HCT116 (cell line): ENCODE measurements around the gene RGSL1. TPM values are rescaled to one million over a fixed set of nuclear protein-coding genes. Genes with fewer than 3 reads are reported as not detected.

Source experiments
- ATAC-seq: fragments of 200-7000 bp; cut with Tn5 transposase; 2 replicates; pipeline ENCODE4 v1.9.1; 2020; ENCODE audit warnings: mild to moderate bottlenecking, moderate library complexity
- BruUV-seq: library from RNA; stranded (reverse); fragments of 400-500 nt; replicated peaks from 2 replicates; lab custom pipeline; 2021; lab: Mats Ljungman, UMichigan
- CTCF ChIA-PET: fragments of 300-600 bp; sonication (Branson Sonifier 250); formaldehyde crosslinking; loops from one replicate; lab custom pipeline; 2021; ENCODE audit warnings: antibody characterized with exemption; lab: Charles Lee
- POLR2A ChIA-PET: fragments of 300-600, 350-600 bp; sonication (Branson Sonifier 250); formaldehyde crosslinking; loops from one replicate; lab custom pipeline; 2021; ENCODE audit warnings: antibody characterized with exemption; lab: Charles Lee
- RAD21 ChIA-PET, 2 experiments: fragments of 300-600 bp; sonication (Branson Sonifier 250); formaldehyde crosslinking; loops; one replicate each; lab custom pipeline; 2023; ENCODE audit warnings: low total read pairs in 2 of 2; ENCODE audit not compliant: uncharacterized antibody in 2 of 2, unreplicated experiment in 2 of 2, low non-redundant PET in 1 of 2; lab: Charles Lee
- DNase-seq: peaks from one replicate; pipeline ENCODE4 v3.0.0-alpha.2; 2010; ENCODE audit warnings: low read depth, low spot score
- H2AFZ ChIP-seq: fragments of 200-600 bp; shearing (Covaris generic), sonication (generic); 2 replicates; pipeline ENCODE4 v1.6.1; 2017; ENCODE audit warnings: low read depth, mixed run types, mixed read lengths, antibody characterized with exemption, low read length; ENCODE audit not compliant: poor library complexity, severe bottlenecking
- H3K27ac ChIP-seq: 2 replicates; pipeline ENCODE4 v1.5.1; 2012; ENCODE audit warnings: low read depth, low read length
- H3K27me3 ChIP-seq: fragments of 200-600 bp; sonication (generic); 2 replicates; pipeline ENCODE4 v1.6.1; 2016; ENCODE audit warnings: mixed run types, low read length, mixed read lengths; ENCODE audit not compliant: insufficient read depth
- H3K36me3 ChIP-seq, 2 experiments: fragments of 200-500 bp in 1 of 2; fragments of 200-600 bp in 1 of 2; sonication (Bioruptor generic) in 1 of 2; sonication (generic) in 1 of 2; 2 replicates each; pipeline versions ENCODE4 v1.5.1 to v1.6.1; 2014 to 2016; ENCODE audit warnings: low read length in 2 of 2, inconsistent platforms in 1 of 2, mixed read lengths in 1 of 2, mixed run types in 1 of 2; ENCODE audit not compliant: insufficient read depth in 2 of 2, control insufficient read depth in 1 of 2
- H3K4me1 ChIP-seq, 2 experiments: fragments of 200-600 bp in 1 of 2; sonication (generic) in 1 of 2; 2 replicates each; pipeline versions ENCODE4 v1.5.1 to v1.6.1; 2012 to 2017; ENCODE audit warnings: low read length in 2 of 2, inconsistent platforms in 1 of 2, mild to moderate bottlenecking in 1 of 2, mixed read lengths in 1 of 2, mixed run types in 1 of 2, moderate library complexity in 1 of 2; ENCODE audit not compliant: insufficient read depth in 2 of 2, control insufficient read depth in 1 of 2
- H3K4me2 ChIP-seq: fragments of 200-600 bp; sonication (generic); 2 replicates; pipeline ENCODE4 v1.6.1; 2017; ENCODE audit warnings: mixed run types, low read length, mixed read lengths
- H3K4me3 ChIP-seq, 2 experiments: fragments of 200-600 bp in 1 of 2; sonication (generic) in 1 of 2; replicated peaks in 1 of 2; 2 replicates each; pipeline ENCODE4 v1.5.1; 2011 to 2016; ENCODE audit warnings: low read length in 2 of 2, control low read depth in 1 of 2, low read depth in 1 of 2, mild to moderate bottlenecking in 1 of 2, mixed read lengths in 1 of 2, mixed run types in 1 of 2
- H3K79me2 ChIP-seq: fragments of 200-600 bp; sonication (generic); 2 replicates; pipeline ENCODE4 v1.6.1; 2017; ENCODE audit warnings: mild to moderate bottlenecking, mixed run types, low read length, moderate library complexity, mixed read lengths; ENCODE audit not compliant: insufficient read depth
- H3K9ac ChIP-seq: fragments of 200-600 bp; sonication (generic); 2 replicates; pipeline ENCODE4 v1.6.1; 2016; ENCODE audit warnings: low read length, mixed read lengths
- H3K9me2 ChIP-seq: fragments of 200-600 bp; sonication (generic), shearing (Covaris generic); 2 replicates; pipeline ENCODE4 v1.6.1; 2017; ENCODE audit warnings: mixed run types, mild to moderate bottlenecking, moderate library complexity; ENCODE audit not compliant: insufficient read depth
- H3K9me3 ChIP-seq, 2 experiments: fragments of 200-500 bp in 1 of 2; fragments of 200-600 bp in 1 of 2; sonication (Bioruptor generic) in 1 of 2; sonication (generic) in 1 of 2; 2 replicates each; pipeline ENCODE4 v1.6.1; 2014 to 2017; ENCODE audit warnings: low read length in 2 of 2, mixed read lengths in 2 of 2, inconsistent platforms in 1 of 2, low read depth in 1 of 2, mild to moderate bottlenecking in 1 of 2, mixed run types in 1 of 2, moderate library complexity in 1 of 2; ENCODE audit not compliant: control insufficient read depth in 1 of 2, insufficient read depth in 1 of 2
- H4K20me1 ChIP-seq: fragments of 200-600 bp; sonication (generic), shearing (Covaris generic); 2 replicates; pipeline ENCODE4 v1.6.1; 2017; ENCODE audit warnings: mixed run types, mild to moderate bottlenecking, moderate library complexity; ENCODE audit not compliant: insufficient read depth
- CBX3 ChIP-seq: IDR thresholded peaks from 2 replicates; pipeline ENCODE4 v1.6.1; 2012; ENCODE audit warnings: low read depth
- CEBPB ChIP-seq: IDR thresholded peaks from 2 replicates; pipeline ENCODE4 v1.6.1; 2012; ENCODE audit warnings: low read depth
- EGR1 ChIP-seq: IDR thresholded peaks from 2 replicates; pipeline ENCODE4 v1.6.1; 2012; ENCODE audit warnings: low read depth
- ELF1 ChIP-seq: IDR thresholded peaks from 2 replicates; pipeline ENCODE4 v1.6.1; 2012; ENCODE audit warnings: low read depth, borderline replicate concordance
- EZH2phosphoT487 ChIP-seq: fragments of 200-600 bp; IDR thresholded peaks from 2 replicates; pipeline ENCODE4 v1.6.1; 2018; ENCODE audit warnings: antibody characterized with exemption, borderline replicate concordance
- JUND ChIP-seq: IDR thresholded peaks from 2 replicates; pipeline ENCODE4 v1.6.1; 2012
- RAD21 ChIP-seq: IDR thresholded peaks from 2 replicates; pipeline ENCODE4 v1.6.1; 2012; ENCODE audit warnings: low read depth, mild to moderate bottlenecking
- SIN3A ChIP-seq: IDR thresholded peaks from 2 replicates; pipeline ENCODE4 v1.6.1; 2012; ENCODE audit warnings: low read depth
- SP1 ChIP-seq: IDR thresholded peaks from 2 replicates; pipeline ENCODE4 v1.6.1; 2012; ENCODE audit warnings: low read depth
- YY1 ChIP-seq: IDR thresholded peaks from 2 replicates; pipeline ENCODE4 v1.6.1; 2011; ENCODE audit warnings: low read length, low read depth, moderate library complexity, mild to moderate bottlenecking; ENCODE audit not compliant: insufficient replicate concordance; ENCODE audit errors: extremely low read depth
- ZFX ChIP-seq: fragments of 450-650 bp; IDR thresholded peaks from 2 replicates; pipeline ENCODE4 v1.6.1; 2017
- intact Hi-C: fragments of 100-400 bp; cut with micrococcal nuclease; formaldehyde crosslinking; loops from 2 replicates; pipeline ENCODE4 v1.10.0; 2022
- total RNA-seq: library from RNA; stranded (reverse); gene quantifications from one replicate; pipeline ENCODE4 v1.2.1, GENCODE V29; 2021; ENCODE audit not compliant: unreplicated experiment
- TF ChIP-seq, protein P1 (sequence below): IDR thresholded peaks from 2 replicates; pipeline ENCODE4 v1.6.1; 2011; ENCODE audit warnings: mild to moderate bottlenecking, low read length, moderate library complexity; ENCODE audit not compliant: insufficient replicate concordance; ENCODE audit errors: extremely low read depth
- TF ChIP-seq, protein P2 (sequence below): IDR thresholded peaks from 2 replicates; pipeline ENCODE4 v1.6.1; 2012
- TF ChIP-seq, protein P3 (sequence below): IDR thresholded peaks from 2 replicates; pipeline ENCODE4 v1.6.1; 2012
- TF ChIP-seq, protein P4 (sequence below): IDR thresholded peaks from 2 replicates; pipeline ENCODE4 v1.6.1; 2012; ENCODE audit warnings: low read depth

Gene RGSL1
- total RNA-seq, 1 experiment from 2014 or later = not detected

DNA sequence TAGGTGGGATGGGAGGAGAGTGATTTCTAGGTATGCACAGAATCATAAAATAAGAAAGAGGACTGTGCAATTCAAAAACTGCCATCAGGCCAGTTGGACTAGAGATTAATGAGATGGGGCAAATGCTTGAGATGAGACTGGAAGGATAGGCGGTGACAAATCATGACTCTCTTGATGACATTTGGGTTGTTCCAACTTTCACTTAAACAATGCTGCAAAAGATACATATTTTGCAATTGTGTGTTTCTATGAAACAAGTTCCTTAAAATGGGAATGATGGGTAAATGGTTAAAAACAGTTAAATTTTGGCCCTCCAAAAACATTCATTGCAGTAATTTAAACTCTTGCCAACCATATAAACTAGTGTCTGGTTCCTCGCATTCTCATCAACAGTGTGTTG, 84.0 kb downstream of the RGSL1 start (continued):
- TF ChIP-seq, protein P1, sequence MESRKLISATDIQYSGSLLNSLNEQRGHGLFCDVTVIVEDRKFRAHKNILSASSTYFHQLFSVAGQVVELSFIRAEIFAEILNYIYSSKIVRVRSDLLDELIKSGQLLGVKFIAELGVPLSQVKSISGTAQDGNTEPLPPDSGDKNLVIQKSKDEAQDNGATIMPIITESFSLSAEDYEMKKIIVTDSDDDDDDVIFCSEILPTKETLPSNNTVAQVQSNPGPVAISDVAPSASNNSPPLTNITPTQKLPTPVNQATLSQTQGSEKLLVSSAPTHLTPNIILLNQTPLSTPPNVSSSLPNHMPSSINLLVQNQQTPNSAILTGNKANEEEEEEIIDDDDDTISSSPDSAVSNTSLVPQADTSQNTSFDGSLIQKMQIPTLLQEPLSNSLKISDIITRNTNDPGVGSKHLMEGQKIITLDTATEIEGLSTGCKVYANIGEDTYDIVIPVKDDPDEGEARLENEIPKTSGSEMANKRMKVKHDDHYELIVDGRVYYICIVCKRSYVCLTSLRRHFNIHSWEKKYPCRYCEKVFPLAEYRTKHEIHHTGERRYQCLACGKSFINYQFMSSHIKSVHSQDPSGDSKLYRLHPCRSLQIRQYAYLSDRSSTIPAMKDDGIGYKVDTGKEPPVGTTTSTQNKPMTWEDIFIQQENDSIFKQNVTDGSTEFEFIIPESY = no peak
- no peak for TF ChIP-seq CBX3
- no peak for TF ChIP-seq EGR1
- no peak for TF ChIP-seq SP1
- TF ChIP-seq, all 23 proteins: peak for 0

DNA sequence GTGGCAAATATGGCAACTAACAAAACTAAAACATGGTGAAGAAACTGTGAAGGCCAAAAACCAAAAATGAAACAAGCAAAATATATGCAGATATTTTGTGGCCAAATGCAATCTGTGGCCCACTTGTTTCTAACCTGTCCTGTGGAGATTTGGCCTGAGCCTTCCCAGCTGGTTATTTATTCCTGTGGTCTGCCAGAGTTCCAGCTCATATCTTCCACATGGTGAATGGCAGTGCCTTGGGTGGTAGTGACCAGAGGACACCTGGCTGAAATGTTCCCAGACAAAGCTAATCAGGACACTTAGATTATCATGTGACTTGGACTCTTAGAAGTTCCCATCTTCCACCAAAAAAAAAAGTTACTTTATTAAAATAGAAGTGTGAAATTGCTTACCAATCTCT, 99.4 kb downstream of the RGSL1 start:
- Histone ChIP-seq H3K9me2 (no peaks in the 10 kb centered on the region), H3K4me2 (no peak overlapping the region), H3K4me3 (no peak overlapping the region), H3K9ac (no peak overlapping the region), H3K4me1 (no peaks in the 10 kb centered on the region), H3K79me2 (no peaks in the 10 kb centered on the region), H2AFZ (no peak overlapping the region), H3K27ac (no peak overlapping the region)
- intact Hi-C loops = no loop called here
- CTCF ChIA-PET = interaction anchor here (1.1 kb wide), 1 partner anchor 46 kb away, joined by 3 read pairs; no protein-coding TSS in a partner anchor
- POLR2A ChIA-PET = no interaction called here
- BruUV-seq = no TSS peak
- no peak for DNase-seq
- TF ChIP-seq EZH2phosphoT487 = no peak
- TF ChIP-seq, protein P2, sequence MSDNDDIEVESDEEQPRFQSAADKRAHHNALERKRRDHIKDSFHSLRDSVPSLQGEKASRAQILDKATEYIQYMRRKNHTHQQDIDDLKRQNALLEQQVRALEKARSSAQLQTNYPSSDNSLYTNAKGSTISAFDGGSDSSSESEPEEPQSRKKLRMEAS = no peak
- no peak for TF ChIP-seq JUND
- TF ChIP-seq ELF1 = no peak
- TF ChIP-seq YY1 = no peak
- TF ChIP-seq, protein P3, sequence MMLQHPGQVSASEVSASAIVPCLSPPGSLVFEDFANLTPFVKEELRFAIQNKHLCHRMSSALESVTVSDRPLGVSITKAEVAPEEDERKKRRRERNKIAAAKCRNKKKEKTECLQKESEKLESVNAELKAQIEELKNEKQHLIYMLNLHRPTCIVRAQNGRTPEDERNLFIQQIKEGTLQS = no peak
- no peak for TF ChIP-seq CEBPB
- no peak for TF ChIP-seq ZFX
- no peak for TF ChIP-seq SP1
- no peak for TF ChIP-seq SIN3A
- TF ChIP-seq, protein P4, sequence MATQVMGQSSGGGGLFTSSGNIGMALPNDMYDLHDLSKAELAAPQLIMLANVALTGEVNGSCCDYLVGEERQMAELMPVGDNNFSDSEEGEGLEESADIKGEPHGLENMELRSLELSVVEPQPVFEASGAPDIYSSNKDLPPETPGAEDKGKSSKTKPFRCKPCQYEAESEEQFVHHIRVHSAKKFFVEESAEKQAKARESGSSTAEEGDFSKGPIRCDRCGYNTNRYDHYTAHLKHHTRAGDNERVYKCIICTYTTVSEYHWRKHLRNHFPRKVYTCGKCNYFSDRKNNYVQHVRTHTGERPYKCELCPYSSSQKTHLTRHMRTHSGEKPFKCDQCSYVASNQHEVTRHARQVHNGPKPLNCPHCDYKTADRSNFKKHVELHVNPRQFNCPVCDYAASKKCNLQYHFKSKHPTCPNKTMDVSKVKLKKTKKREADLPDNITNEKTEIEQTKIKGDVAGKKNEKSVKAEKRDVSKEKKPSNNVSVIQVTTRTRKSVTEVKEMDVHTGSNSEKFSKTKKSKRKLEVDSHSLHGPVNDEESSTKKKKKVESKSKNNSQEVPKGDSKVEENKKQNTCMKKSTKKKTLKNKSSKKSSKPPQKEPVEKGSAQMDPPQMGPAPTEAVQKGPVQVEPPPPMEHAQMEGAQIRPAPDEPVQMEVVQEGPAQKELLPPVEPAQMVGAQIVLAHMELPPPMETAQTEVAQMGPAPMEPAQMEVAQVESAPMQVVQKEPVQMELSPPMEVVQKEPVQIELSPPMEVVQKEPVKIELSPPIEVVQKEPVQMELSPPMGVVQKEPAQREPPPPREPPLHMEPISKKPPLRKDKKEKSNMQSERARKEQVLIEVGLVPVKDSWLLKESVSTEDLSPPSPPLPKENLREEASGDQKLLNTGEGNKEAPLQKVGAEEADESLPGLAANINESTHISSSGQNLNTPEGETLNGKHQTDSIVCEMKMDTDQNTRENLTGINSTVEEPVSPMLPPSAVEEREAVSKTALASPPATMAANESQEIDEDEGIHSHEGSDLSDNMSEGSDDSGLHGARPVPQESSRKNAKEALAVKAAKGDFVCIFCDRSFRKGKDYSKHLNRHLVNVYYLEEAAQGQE = no peak
- no peak for TF ChIP-seq RAD21
- TF ChIP-seq, all 23 proteins: peak for 0
- no peaks in the 10 kb centered on the region for H3K36me3 ChIP-seq
- no peak for ATAC-seq
- no peaks in the 10 kb centered on the region for H4K20me1 ChIP-seq
- H3K27me3 ChIP-seq = no peaks in the 10 kb centered on the region
- RAD21 ChIA-PET = interaction anchor here in 1 of 2 experiments (0.6 kb wide), 1 partner anchor 24 kb away, joined by 3 read pairs; no protein-coding TSS in a partner anchor
- no peaks in the 10 kb centered on the region for H3K9me3 ChIP-seq
